ENCODE measurements around the gene RASGEF1C. TPM values are rescaled to one million over a fixed set of nuclear protein-coding genes. Genes with fewer than 3 reads are reported as not detected.
"Not testable (repeated sequence)": the region's sequence is repeated elsewhere in the genome, so short reads cannot be mapped to it uniquely, and the experiment has no call there.

RASGEF1C gene
- total and polyA plus RNA-seq, 8 donors: 0.09 to 0.38 TPM; not detected in 6

- H3K27me3 ChIP-seq: no peaks in the 10 kb centered on the region
- intact Hi-C loops (cut with DNase I): no loop called here
- H3K9me3 ChIP-seq: no peaks in the 10 kb centered on the region
- no peak for TF ChIP-seq CTCF (IDR thresholded peaks at IDR 0.05)
- no peak overlapping the region for H3K27ac ChIP-seq
- no peaks in the 10 kb centered on the region for H3K36me3 ChIP-seq
- DNase-seq (peak in 1 of 6 donors; percentile 46), ATAC-seq (no peak), FAIRE-seq (no peak)
- WGBS, 2 donors: 68 to 73% methylated on average over 11 to 13 of the region's 13 CpGs
- no peaks in the 10 kb centered on the region for H3K4me1 ChIP-seq
- no peak overlapping the region for H3K4me3 ChIP-seq
These were observed 80.2 kb downstream of the RASGEF1C start for GRCh38 chr5:180128671-180129261.

- Histone ChIP-seq H3K4me3 (no peak overlapping the region), H3K27ac (no peak overlapping the region), H3K36me3 (no peaks in the 10 kb centered on the region), H3K27me3 (no peaks in the 10 kb centered on the region), H3K4me1 (no peaks in the 10 kb centered on the region), H3K9me3 (no peaks in the 10 kb centered on the region)
- intact Hi-C loops (cut with DNase I): no loop called here
- TF ChIP-seq CTCF (IDR thresholded peaks at IDR 0.05): no peak
- peak in 1 of 4 donors; percentile 8 for ATAC-seq
- DNase-seq: peak in 1 of 6 donors; percentile 46
- 85 to 91% methylated on average over 25 of the region's 25 CpGs for WGBS, 2 donors
- no peak for FAIRE-seq
These were observed 81.0 kb downstream of the RASGEF1C start for GRCh38 chr5:180127682-180128670.

GRCh38 chr5:180126716-180127681 lies 82.0 kb downstream of the RASGEF1C start:
- Histone ChIP-seq H3K36me3 (no peaks in the 10 kb centered on the region), H3K27ac (no peak overlapping the region), H3K27me3 (no peaks in the 10 kb centered on the region), H3K4me3 (no peak overlapping the region), H3K9me3 (no peaks in the 10 kb centered on the region), H3K4me1 (no peaks in the 10 kb centered on the region)
- FAIRE-seq (no peak), ATAC-seq (peak; percentile 56 to 85 (median 82)), DNase-seq (peak in 3 of 6 donors; percentile 31 to 84 (median 37))
- intact Hi-C loops (cut with DNase I): no loop called here
- TF ChIP-seq CTCF (IDR thresholded peaks at IDR 0.05): peak; percentile 54 to 84 (median 69)
- WGBS, 2 donors: 27 to 29% methylated on average over 59 of the region's 59 CpGs

GRCh38 chr5:180126156-180126555 lies 82.9 kb downstream of the RASGEF1C start:
- intact Hi-C loops (cut with DNase I); H3K4me3 ChIP-seq; DNase-seq; H3K27ac ChIP-seq; ATAC-seq; H3K4me1 ChIP-seq; H3K9me3 ChIP-seq; H3K27me3 ChIP-seq; H3K36me3 ChIP-seq; FAIRE-seq: not testable (repeated sequence)
- WGBS, 2 donors: 57 to 72% methylated on average over 16 to 17 of the region's 17 CpGs

GRCh38 chr5:180124662-180125061 lies 84.3 kb downstream of the RASGEF1C start:
- ATAC-seq; H3K9me3 ChIP-seq; intact Hi-C loops (cut with DNase I); FAIRE-seq; DNase-seq; H3K36me3 ChIP-seq; H3K27me3 ChIP-seq; H3K4me3 ChIP-seq; H3K27ac ChIP-seq; H3K4me1 ChIP-seq: not testable (repeated sequence)
- WGBS, 2 donors: 84 to 91% methylated on average over 6 of the region's 6 CpGs
